A673 (cell line): Measurements from ENCODE around the gene UBA1. TPM values are rescaled to one million over a fixed set of nuclear protein-coding genes. Genes with fewer than 3 reads are reported as not detected.

ENCODE experiments used
- BruUV-seq: library from RNA; stranded (reverse); fragments of 400-500 nt; replicated peaks from 2 replicates; lab custom pipeline; 2021; lab: Mats Ljungman, UMichigan
- CTCF ChIA-PET: fragments of 300-600 bp; sonication (Branson Sonifier 250); formaldehyde crosslinking; loops from one replicate; lab custom pipeline; 2022; ENCODE audit warnings: antibody characterized with exemption; lab: Charles Lee
- POLR2A ChIA-PET: fragments of 300-600 bp; sonication (Branson Sonifier 250); formaldehyde crosslinking; loops from one replicate; lab custom pipeline; 2022; ENCODE audit warnings: antibody characterized with exemption; ENCODE audit not compliant: low non-redundant PET; lab: Charles Lee
- DNase-seq: peaks from one replicate; pipeline ENCODE4 v3.0.0-alpha.2; 2015; ENCODE audit warnings: low spot score
- H3K27ac ChIP-seq: fragments of 200-600 bp; sonication (generic); 2 replicates; pipeline ENCODE4 v1.5.1; 2016; ENCODE audit warnings: mixed run types, low read depth, mild to moderate bottlenecking, mixed read lengths, antibody characterized with exemption, low read length; ENCODE audit not compliant: poor library complexity, severe bottlenecking
- H3K27me3 ChIP-seq: fragments of 200-600 bp; sonication (generic); replicated peaks from 2 replicates; pipeline ENCODE4 v1.6.1; 2017; ENCODE audit warnings: mixed run types, low read depth, mild to moderate bottlenecking, mixed read lengths, antibody characterized with exemption, low read length; ENCODE audit not compliant: insufficient read depth, poor library complexity
- H3K36me3 ChIP-seq: fragments of 200-600 bp; sonication (generic); 2 replicates; pipeline ENCODE4 v1.6.1; 2016; ENCODE audit warnings: mixed run types, mild to moderate bottlenecking, mixed read lengths, antibody characterized with exemption, low read length; ENCODE audit not compliant: insufficient read depth, poor library complexity, severe bottlenecking
- H3K4me1 ChIP-seq: fragments of 200-600 bp; sonication (generic); 2 replicates; pipeline ENCODE4 v1.6.1; 2017; ENCODE audit warnings: mixed run types, mild to moderate bottlenecking, mixed read lengths, antibody characterized with exemption, low read length; ENCODE audit not compliant: insufficient read depth, poor library complexity, severe bottlenecking
- H3K4me3 ChIP-seq: fragments of 200-600 bp; sonication (generic); 2 replicates; pipeline ENCODE4 v1.5.1; 2016; ENCODE audit warnings: low read depth, mixed run types, mild to moderate bottlenecking, mixed read lengths, low read length; ENCODE audit not compliant: poor library complexity, severe bottlenecking
- H3K9me3 ChIP-seq: fragments of 200-600 bp; sonication (generic); 2 replicates; pipeline ENCODE4 v1.6.1; 2016; ENCODE audit warnings: mixed run types, low read depth, mild to moderate bottlenecking, mixed read lengths, antibody characterized with exemption, low read length; ENCODE audit not compliant: poor library complexity, severe bottlenecking
- EZH2 ChIP-seq: fragments of 200-600 bp; sonication (generic); IDR thresholded peaks from 2 replicates; pipeline ENCODE4 v1.6.1; 2017; ENCODE audit warnings: borderline replicate concordance, low read depth, mild to moderate bottlenecking, mixed read lengths, antibody characterized with exemption, low read length; ENCODE audit not compliant: poor library complexity, severe bottlenecking
- intact Hi-C: fragments of 100-400 bp; cut with micrococcal nuclease; formaldehyde crosslinking; loops from one replicate; pipeline ENCODE4 v1.10.0; 2022; ENCODE audit not compliant: unreplicated experiment
- total RNA-seq: library from RNA; stranded (reverse); gene quantifications from 2 replicates; pipeline ENCODE4 v1.2.3, GENCODE V29; 2021
- TF ChIP-seq, protein P1 (sequence below): fragments of 300-800, 200-600 bp; sonication (generic); conservative IDR thresholded peaks from 2 replicates; pipeline ENCODE4 v1.5.1; 2017; ENCODE audit warnings: low read depth, mild to moderate bottlenecking, antibody characterized with exemption, low read length, moderate library complexity, mixed read lengths

The UBA1 gene
- total RNA-seq, 1 experiment from 2014 or later, result 413 TPM

- H3K4me3 ChIP-seq, result peak overlapping the region; percentile 90
- intact Hi-C loops, result no loop called here
- H3K27me3 ChIP-seq, result no peaks in the 10 kb centered on the region
- H3K36me3 ChIP-seq, result peaks cover 4% of the 10 kb centered on the region
- peak overlapping the region; percentile 98 for H3K27ac ChIP-seq
- no TSS peak for BruUV-seq
- TF ChIP-seq, protein P1, sequence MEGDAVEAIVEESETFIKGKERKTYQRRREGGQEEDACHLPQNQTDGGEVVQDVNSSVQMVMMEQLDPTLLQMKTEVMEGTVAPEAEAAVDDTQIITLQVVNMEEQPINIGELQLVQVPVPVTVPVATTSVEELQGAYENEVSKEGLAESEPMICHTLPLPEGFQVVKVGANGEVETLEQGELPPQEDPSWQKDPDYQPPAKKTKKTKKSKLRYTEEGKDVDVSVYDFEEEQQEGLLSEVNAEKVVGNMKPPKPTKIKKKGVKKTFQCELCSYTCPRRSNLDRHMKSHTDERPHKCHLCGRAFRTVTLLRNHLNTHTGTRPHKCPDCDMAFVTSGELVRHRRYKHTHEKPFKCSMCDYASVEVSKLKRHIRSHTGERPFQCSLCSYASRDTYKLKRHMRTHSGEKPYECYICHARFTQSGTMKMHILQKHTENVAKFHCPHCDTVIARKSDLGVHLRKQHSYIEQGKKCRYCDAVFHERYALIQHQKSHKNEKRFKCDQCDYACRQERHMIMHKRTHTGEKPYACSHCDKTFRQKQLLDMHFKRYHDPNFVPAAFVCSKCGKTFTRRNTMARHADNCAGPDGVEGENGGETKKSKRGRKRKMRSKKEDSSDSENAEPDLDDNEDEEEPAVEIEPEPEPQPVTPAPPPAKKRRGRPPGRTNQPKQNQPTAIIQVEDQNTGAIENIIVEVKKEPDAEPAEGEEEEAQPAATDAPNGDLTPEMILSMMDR, result no peak
- TF ChIP-seq EZH2, result no peak
- ChIA-PET CTCF (no interaction called here), POLR2A (no interaction called here)
- H3K9me3 ChIP-seq, result no peaks in the 10 kb centered on the region
- no peak for DNase-seq
- H3K4me1 ChIP-seq, result no peaks in the 10 kb centered on the region
Measured at GRCh38 chrX:47146936-47147859, 46.4 kb upstream of the UBA1 start.

DNA sequence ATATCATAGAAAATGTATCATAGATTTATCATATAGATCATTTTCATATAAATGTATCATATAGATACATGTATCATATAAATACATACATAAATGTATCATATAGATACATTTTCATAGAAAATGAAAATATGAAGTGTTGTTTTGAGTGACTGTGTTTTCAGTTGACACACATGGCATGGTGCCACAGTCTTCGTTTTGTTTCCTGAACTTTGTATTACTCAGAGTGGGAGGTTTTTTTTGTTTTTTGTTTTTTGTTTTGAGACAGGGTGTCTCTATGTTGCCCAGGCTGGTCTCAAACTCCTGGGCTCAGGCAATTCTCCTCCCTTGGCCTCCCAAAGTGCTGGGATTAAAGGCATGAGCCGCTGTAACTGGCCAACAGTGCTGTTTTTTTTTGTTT, 44.7 kb upstream of the UBA1 start:
- intact Hi-C loops, result no loop called here
- Histone ChIP-seq H3K4me3 (no peak overlapping the region), H3K36me3 (peaks cover 2% of the 10 kb centered on the region), H3K27ac (no peak overlapping the region), H3K9me3 (no peaks in the 10 kb centered on the region), H3K4me1 (no peaks in the 10 kb centered on the region), H3K27me3 (no peaks in the 10 kb centered on the region)
- ChIA-PET POLR2A (no interaction called here), CTCF (no interaction called here)
- no peak for DNase-seq
- TF ChIP-seq, protein P1, result no peak
- no peak for TF ChIP-seq EZH2
- no TSS peak for BruUV-seq

GRCh38 chrX:47151435-47151834, 42.2 kb upstream of the UBA1 start:
- Histone ChIP-seq H3K27ac (no peak overlapping the region), H3K4me1 (no peaks in the 10 kb centered on the region), H3K4me3 (no peak overlapping the region), H3K27me3 (no peaks in the 10 kb centered on the region), H3K36me3 (peaks cover 13% of the 10 kb centered on the region), H3K9me3 (no peaks in the 10 kb centered on the region)
- no peak for TF ChIP-seq EZH2
- TF ChIP-seq, protein P1, result no peak
- ChIA-PET CTCF (no interaction called here), POLR2A (no interaction called here)
- intact Hi-C loops, result no loop called here
- DNase-seq, result no peak
- BruUV-seq, result no TSS peak
